Endodermal cell (in vitro differentiated cells): Measurements from ENCODE around the gene SOCS3. TPM values are rescaled to one million over a fixed set of nuclear protein-coding genes. Genes with fewer than 3 reads are reported as not detected.

Experiments used
- DNase-seq: peaks from one replicate; pipeline ENCODE4 v3.0.0-alpha.2; 2017
- H3K27ac ChIP-seq: 2 replicates; pipeline ENCODE4 v1.5.1; 2013; ENCODE audit warnings: mild to moderate bottlenecking, low read depth, low read length, moderate library complexity
- H3K27me3 ChIP-seq: 2 replicates; pipeline ENCODE4 v1.6.1; 2013; ENCODE audit warnings: mild to moderate bottlenecking, low read length, moderate library complexity; ENCODE audit not compliant: insufficient read depth, control insufficient read depth, poor library complexity, severe bottlenecking
- H3K36me3 ChIP-seq: 2 replicates; pipeline ENCODE4 v1.7.0; 2013; ENCODE audit warnings: mild to moderate bottlenecking, low read length, moderate library complexity; ENCODE audit not compliant: control insufficient read depth, insufficient read depth
- H3K4me1 ChIP-seq: one replicate; pipeline ENCODE4 v1.7.0; 2013; ENCODE audit warnings: low read length; ENCODE audit not compliant: control insufficient read depth, insufficient read depth
- H3K4me3 ChIP-seq: 2 replicates; pipeline ENCODE4 v1.5.1; 2013; ENCODE audit warnings: mild to moderate bottlenecking, low read length, moderate library complexity
- H3K9ac ChIP-seq: 2 replicates; pipeline ENCODE4 v1.6.1; 2013; ENCODE audit warnings: mild to moderate bottlenecking, low read length, moderate library complexity; ENCODE audit not compliant: poor library complexity, severe bottlenecking; ENCODE audit errors: extremely low read depth
- H3K9me3 ChIP-seq: 2 replicates; pipeline ENCODE4 v1.6.1; 2013; ENCODE audit warnings: mild to moderate bottlenecking, low read length, moderate library complexity; ENCODE audit not compliant: control insufficient read depth
- H3K27ac Mint-ChIP-seq: 2 replicates; pipeline ENCODE4 v1.8.0; 2020; ENCODE audit warnings: mixed read lengths
- H3K27me3 Mint-ChIP-seq: 2 replicates; pipeline ENCODE4 v1.8.0; 2021; ENCODE audit warnings: mild to moderate bottlenecking, mixed read lengths; ENCODE audit not compliant: insufficient read depth
- H3K36me3 Mint-ChIP-seq: 2 replicates; pipeline ENCODE4 v1.8.0; 2020; ENCODE audit warnings: low read depth, mixed read lengths
- H3K4me1 Mint-ChIP-seq: 2 replicates; pipeline ENCODE4 v1.8.0; 2020; ENCODE audit warnings: mixed read lengths
- H3K4me3 Mint-ChIP-seq: 2 replicates; pipeline ENCODE4 v1.8.0; 2020; ENCODE audit warnings: mild to moderate bottlenecking, moderate library complexity, mixed read lengths
- H3K9me3 Mint-ChIP-seq: 2 replicates; pipeline ENCODE4 v1.8.0; 2020; ENCODE audit warnings: mild to moderate bottlenecking, mixed read lengths
- CTCF ChIP-seq: fragments of 200-600 bp; sonication (generic); conservative IDR thresholded peaks from 2 replicates; pipeline ENCODE4 v1.5.0; 2021; ENCODE audit warnings: antibody characterized with exemption, mild to moderate bottlenecking
- WGBS, 2 experiments: methylation state at CpG; one replicate each; pipeline versions ENCODE4 v1.1.5 to v1.1.7; 2013; ENCODE audit warnings: missing lambda C conversion rate in 2 of 2, mixed read lengths in 1 of 2; ENCODE audit not compliant: insufficient coverage in 1 of 2, insufficient read length in 1 of 2; 5-methylcytosine and 5-hydroxymethylcytosine counted together
- total RNA-seq, 2 donors: library from RNA; stranded (reverse); fragmentation: NEBNext Ultra II Directional in 1 of 2; extraction: Animal tissue kit (Norgen Biotek cat#: 25700) in 1 of 2; gene quantifications; 2 replicates in 1 of 2; 3 replicates in 1 of 2; pipeline ENCODE4 v1.2.1, GENCODE V29; 2021

Gene SOCS3
- total RNA-seq, 2 donors from 2014 or later, result 54.2 to 75.3 TPM

- TF ChIP-seq CTCF, result no peak
- no peaks in the 10 kb centered on the region for H3K36me3 Mint-ChIP-seq
- WGBS, 2 experiments, result 84 to 92% methylated on average over 3 to 10 of the region's 10 CpGs
- H3K4me3 ChIP-seq, result no peak overlapping the region
- H3K9me3 Mint-ChIP-seq, result no peaks in the 10 kb centered on the region
- H3K36me3 ChIP-seq, result no peaks in the 10 kb centered on the region
- H3K4me3 Mint-ChIP-seq, result peak overlapping the region; percentile 57
- peaks cover 1% of the 10 kb centered on the region for H3K27me3 Mint-ChIP-seq
- DNase-seq, result no peak
- no peak overlapping the region for H3K9ac ChIP-seq
- peak overlapping the region; percentile 98 for H3K27ac Mint-ChIP-seq
- no peaks in the 10 kb centered on the region for H3K9me3 ChIP-seq
- H3K27me3 ChIP-seq, result no peaks in the 10 kb centered on the region
- H3K27ac ChIP-seq, result no peak overlapping the region
- peaks cover 32% of the 10 kb centered on the region for H3K4me1 Mint-ChIP-seq
- peaks cover 12% of the 10 kb centered on the region for H3K4me1 ChIP-seq
Measured at GRCh38 chr17:78317794-78318400, 42.0 kb downstream of the SOCS3 start.

- H3K4me1 Mint-ChIP-seq, result peaks cover 32% of the 10 kb centered on the region
- H3K36me3 ChIP-seq, result no peaks in the 10 kb centered on the region
- DNase-seq, result peak; percentile 96
- WGBS, 2 experiments, result 44 to 53% methylated on average over 13 to 19 of the region's 20 CpGs
- no peaks in the 10 kb centered on the region for H3K36me3 Mint-ChIP-seq
- no peak overlapping the region for H3K27ac ChIP-seq
- no peaks in the 10 kb centered on the region for H3K9me3 ChIP-seq
- H3K9ac ChIP-seq, result no peak overlapping the region
- peak overlapping the region; percentile 57 for H3K4me3 Mint-ChIP-seq
- H3K4me1 ChIP-seq, result peaks cover 12% of the 10 kb centered on the region
- H3K27me3 ChIP-seq, result no peaks in the 10 kb centered on the region
- peak overlapping the region; percentile 98 for H3K27ac Mint-ChIP-seq
- no peak for TF ChIP-seq CTCF
- H3K9me3 Mint-ChIP-seq, result no peaks in the 10 kb centered on the region
- peak overlapping the region; percentile 70 for H3K4me3 ChIP-seq
- peaks cover 1% of the 10 kb centered on the region for H3K27me3 Mint-ChIP-seq
Measured at GRCh38 chr17:78316867-78317789, 42.7 kb downstream of the SOCS3 start.

GRCh38 chr17:78316115-78316866 lies 43.6 kb downstream of the SOCS3 start:
- Mint-ChIP-seq H3K27me3 (peaks cover 1% of the 10 kb centered on the region), H3K9me3 (no peaks in the 10 kb centered on the region), H3K36me3 (no peaks in the 10 kb centered on the region), H3K4me1 (peaks cover 32% of the 10 kb centered on the region), H3K4me3 (peak overlapping the region; percentile 57), H3K27ac (peak overlapping the region; percentile 98)
- Histone ChIP-seq H3K9me3 (no peaks in the 10 kb centered on the region), H3K4me3 (peak overlapping the region; percentile 70), H3K9ac (no peak overlapping the region), H3K36me3 (no peaks in the 10 kb centered on the region), H3K27ac (no peak overlapping the region), H3K4me1 (peaks cover 12% of the 10 kb centered on the region), H3K27me3 (peaks cover 3% of the 10 kb centered on the region)
- no peak for TF ChIP-seq CTCF
- peak; percentile 86 for DNase-seq
- WGBS, 2 experiments, result 38 to 50% methylated on average over 21 to 22 of the region's 22 CpGs
